T-cell (primary cell): Measurements from ENCODE around the gene TPRG1L. TPM values are rescaled to one million over a fixed set of nuclear protein-coding genes. Genes with fewer than 3 reads are reported as not detected.

Experiments
- ATAC-seq, 4 experiments: fragments of 200-7000 bp in 3 of 4; fragments of 150-1000 bp in 1 of 4; cut with Tn5 transposase; replicated peaks in 1 of 4; 1 replicate in 3 of 4; 2 replicates in 1 of 4; pipeline ENCODE4 v1.10.0; 2021; ENCODE audit warnings: moderate library complexity in 3 of 4, mild to moderate bottlenecking in 2 of 4, moderate number of reproducible peaks in 1 of 4
- CTCF ChIA-PET, 2 donors: fragments of 300-600 bp; sonication (Branson Sonifier 250); formaldehyde crosslinking; loops; one replicate each; lab custom pipeline; 2022; ENCODE audit warnings: antibody characterized with exemption in 2 of 2; lab: Charles Lee
- POLR2A ChIA-PET, 2 donors: fragments of 300-600 bp; sonication (Branson Sonifier 250); formaldehyde crosslinking; loops; one replicate each; lab custom pipeline; 2022; ENCODE audit warnings: antibody characterized with exemption in 2 of 2; lab: Charles Lee
- DNase-seq, 35 experiments: peaks; one replicate each; pipeline versions ENCODE4 v3.0.0 to v3.0.0-alpha.2; 2013 to 2023
- H3K27ac ChIP-seq: one replicate; pipeline ENCODE4 v1.5.1; 2013; ENCODE audit warnings: low read length
- H3K27me3 ChIP-seq, 2 experiments: replicated peaks in 1 of 2; 1 replicate in 1 of 2; 2 replicates in 1 of 2; pipeline versions ENCODE4 v1.6.1 to v1.7.0; 2013; ENCODE audit warnings: low read length in 1 of 2, mixed read lengths in 1 of 2; ENCODE audit not compliant: control insufficient read depth in 2 of 2, insufficient read depth in 2 of 2; ENCODE audit errors: extremely low read depth in 1 of 2
- H3K36me3 ChIP-seq, 2 donors: 1 replicate in 1 of 2; 2 replicates in 1 of 2; pipeline versions ENCODE4 v1.6.1 to v1.7.0; 2013; ENCODE audit warnings: low read length in 1 of 2; ENCODE audit not compliant: control insufficient read depth in 2 of 2, insufficient read depth in 1 of 2; ENCODE audit errors: extremely low read depth in 1 of 2
- H3K4me1 ChIP-seq, 2 experiments: 1 replicate in 1 of 2; 2 replicates in 1 of 2; pipeline versions ENCODE4 v1.6.1 to v1.7.0; 2013; ENCODE audit warnings: low read length in 2 of 2, mixed read lengths in 1 of 2; ENCODE audit not compliant: insufficient read depth in 2 of 2, control insufficient read depth in 1 of 2; ENCODE audit errors: extremely low read depth in 1 of 2
- H3K4me3 ChIP-seq, 2 donors: 1 replicate in 1 of 2; 2 replicates in 1 of 2; pipeline versions ENCODE4 v1.5.1 to v1.7.0; 2013; ENCODE audit warnings: mild to moderate bottlenecking in 2 of 2, low read length in 1 of 2, moderate library complexity in 1 of 2; ENCODE audit not compliant: control insufficient read depth in 1 of 2; ENCODE audit errors: extremely low read depth in 1 of 2
- H3K9me3 ChIP-seq: 2 replicates; pipeline ENCODE4 v1.7.0; 2013
- H3K27ac Mint-ChIP-seq, 2 donors: one replicate each; pipeline ENCODE4 v1.8.0; 2020 to 2021; ENCODE audit warnings: mild to moderate bottlenecking in 2 of 2, mixed read lengths in 2 of 2
- H3K27me3 Mint-ChIP-seq, 2 donors: one replicate each; pipeline ENCODE4 v1.8.0; 2021 to 2022; ENCODE audit warnings: mixed read lengths in 2 of 2
- H3K36me3 Mint-ChIP-seq: one replicate; pipeline ENCODE4 v1.8.0; 2021; ENCODE audit warnings: mixed read lengths
- H3K4me1 Mint-ChIP-seq, 3 donors: one replicate each; pipeline ENCODE4 v1.8.0; 2020 to 2022; ENCODE audit warnings: mixed read lengths in 3 of 3, mild to moderate bottlenecking in 1 of 3
- H3K4me3 Mint-ChIP-seq, 3 donors: one replicate each; pipeline ENCODE4 v1.8.0; 2020 to 2022; ENCODE audit warnings: mild to moderate bottlenecking in 3 of 3, mixed read lengths in 3 of 3, moderate library complexity in 3 of 3
- H3K9me3 Mint-ChIP-seq, 3 donors: one replicate each; pipeline ENCODE4 v1.8.0; 2020 to 2022; ENCODE audit warnings: mixed read lengths in 3 of 3
- WGBS: methylation state at CpG from one replicate; pipeline ENCODE4 v1.1.5; 2013; ENCODE audit warnings: missing lambda C conversion rate; ENCODE audit not compliant: insufficient coverage; 5-methylcytosine and 5-hydroxymethylcytosine counted together
- total RNA-seq, 35 experiments: library from RNA in 6 of 35; stranded (reverse) in 6 of 35; fragments of 120-200 nt in 1 of 35; gene quantifications; one replicate each; pipeline versions ENCODE4 v1.2.1 to v1.2.4 and lab custom pipeline; 2013 to 2026

The TPRG1L gene
- total RNA-seq, 5 donors from 2014 or later (not counting 1 experiment from before 2014, with no cell fraction given), result 36.7 to 48.5 (median 45.4) TPM

- no peaks in the 10 kb centered on the region for H3K9me3 Mint-ChIP-seq
- no peak overlapping the region for H3K4me3 Mint-ChIP-seq
- peaks cover 7 to 12% of the 10 kb centered on the region in 2 donors for H3K27me3 Mint-ChIP-seq
Observed at GRCh38 chr1:3669421-3669821, 44.6 kb downstream of the TPRG1L start.

DNA sequence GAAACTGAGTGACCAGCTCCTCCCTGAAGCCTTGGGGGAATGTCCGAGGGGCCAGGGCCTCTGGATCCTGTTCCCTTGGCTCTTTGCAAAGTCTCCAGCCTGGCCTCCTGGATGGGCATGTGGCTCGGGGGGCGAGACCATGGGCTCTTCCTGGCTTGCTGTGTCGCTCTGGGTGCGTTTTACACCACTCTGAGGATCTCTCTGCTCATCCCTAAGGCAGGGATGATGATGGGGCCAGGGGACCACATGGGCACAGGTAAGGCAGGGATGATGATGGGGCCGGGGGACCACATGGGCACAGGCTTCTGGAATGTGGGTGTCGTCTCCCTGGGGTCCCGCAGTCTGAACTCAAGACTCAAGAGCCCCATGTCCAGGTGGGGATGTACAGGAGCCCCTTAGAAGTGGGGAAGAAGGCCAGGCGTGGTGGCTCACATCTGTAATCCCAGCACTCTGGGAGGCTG, 45.2 kb downstream of the TPRG1L start:
- Histone ChIP-seq H3K9me3 (no peaks in the 10 kb centered on the region), H3K4me1 (peaks cover 0 to 8% of the 10 kb centered on the region in 2 experiments), H3K36me3 (no peaks in the 10 kb centered on the region), H3K27ac (no peak overlapping the region), H3K4me3 (no peak overlapping the region), H3K27me3 (peaks cover 0 to 58% of the 10 kb centered on the region in 2 experiments)
- Mint-ChIP-seq H3K36me3 (no peaks in the 10 kb centered on the region), H3K4me1 (peaks cover 0 to 13% (median 6%) of the 10 kb centered on the region in 3 donors), H3K9me3 (no peaks in the 10 kb centered on the region), H3K4me3 (no peak overlapping the region), H3K27ac (no peak overlapping the region), H3K27me3 (peaks cover 7 to 12% of the 10 kb centered on the region in 2 donors)
- WGBS, result 72% methylated on average over 7 of the region's 9 CpGs
- CTCF ChIA-PET, result no interaction called here
- no peak for ATAC-seq
- DNase-seq, result no peak
- POLR2A ChIA-PET, result no interaction called here

More at GRCh38 chr1:3669421-3669821, 44.6 kb downstream of the TPRG1L start:
- ChIA-PET POLR2A (no interaction called here), CTCF (no interaction called here)
- ATAC-seq (no peak), DNase-seq (no peak)
- Mint-ChIP-seq H3K36me3 (no peaks in the 10 kb centered on the region), H3K4me1 (peaks cover 0 to 13% (median 6%) of the 10 kb centered on the region in 3 donors), H3K27ac (no peak overlapping the region)
- Histone ChIP-seq H3K36me3 (no peaks in the 10 kb centered on the region), H3K27ac (no peak overlapping the region), H3K4me3 (no peak overlapping the region), H3K27me3 (peaks cover 0 to 59% of the 10 kb centered on the region in 2 experiments), H3K4me1 (peaks cover 0 to 8% of the 10 kb centered on the region in 2 experiments), H3K9me3 (no peaks in the 10 kb centered on the region)
- 81% methylated on average over 14 of the region's 14 CpGs for WGBS

GRCh38 chr1:3670823-3671265, 46.0 kb downstream of the TPRG1L start:
- Histone ChIP-seq H3K4me3 (no peak overlapping the region), H3K27me3 (peaks cover 0 to 62% of the 10 kb centered on the region in 2 experiments), H3K4me1 (peaks cover 0 to 8% of the 10 kb centered on the region in 2 experiments), H3K36me3 (no peaks in the 10 kb centered on the region), H3K9me3 (no peaks in the 10 kb centered on the region), H3K27ac (no peak overlapping the region)
- WGBS, result 83% methylated on average over 15 of the region's 15 CpGs
- POLR2A ChIA-PET, result no interaction called here
- H3K27me3 Mint-ChIP-seq, result peaks cover 7 to 15% of the 10 kb centered on the region in 2 donors
- no peak overlapping the region for H3K4me3 Mint-ChIP-seq
- ATAC-seq (no peak), DNase-seq (no peak)
- no peaks in the 10 kb centered on the region for H3K36me3 Mint-ChIP-seq
- CTCF ChIA-PET, result no interaction called here
- no peaks in the 10 kb centered on the region for H3K9me3 Mint-ChIP-seq
- H3K4me1 Mint-ChIP-seq, result peaks cover 0 to 13% (median 6%) of the 10 kb centered on the region in 3 donors
- no peak overlapping the region for H3K27ac Mint-ChIP-seq

DNA sequence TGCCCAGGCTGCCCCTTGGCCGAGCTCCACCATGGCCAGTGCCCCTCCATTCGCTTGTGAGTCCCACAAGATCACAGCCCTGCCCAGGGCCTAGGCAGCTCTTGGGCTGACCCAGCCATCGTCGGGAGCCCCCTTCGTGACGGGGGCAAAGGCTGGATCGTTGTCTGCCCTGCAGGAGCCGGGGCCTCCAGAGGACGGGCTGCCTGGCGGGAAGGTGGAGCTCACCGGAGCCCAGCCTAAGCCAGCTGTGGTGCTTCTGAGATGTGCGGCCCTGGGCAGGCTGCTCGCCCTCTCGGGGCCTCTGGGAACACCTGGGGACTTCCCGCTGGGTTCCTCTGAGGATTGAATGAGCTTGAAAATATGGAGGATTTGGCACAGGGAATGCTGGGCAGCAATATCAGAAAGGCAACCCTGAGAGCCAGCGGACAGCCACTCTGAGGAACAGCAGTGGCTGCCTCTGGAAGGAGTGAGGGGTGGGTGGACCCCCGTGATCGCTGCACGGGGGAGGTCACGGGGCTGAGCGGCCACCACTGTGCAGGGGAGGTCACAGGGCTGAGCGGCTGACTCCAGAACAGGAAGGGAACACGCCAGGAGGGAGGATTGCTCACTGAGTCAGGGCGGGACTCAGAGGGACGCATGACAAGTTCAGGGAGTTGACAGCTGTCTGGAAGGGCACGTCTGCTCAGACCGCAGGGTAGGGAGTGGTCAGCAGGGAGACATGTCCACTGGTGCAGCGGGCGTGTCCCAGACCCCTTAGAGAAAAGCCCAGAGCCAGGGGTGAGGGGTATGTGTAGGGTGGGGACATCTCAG, 46.8 kb downstream of the TPRG1L start:
- ChIA-PET POLR2A (interaction anchor here in 1 of 2 donors (0.6 kb wide), 1 partner anchor 56 kb away, joined by 4 read pairs; no protein-coding TSS in a partner anchor), CTCF (no interaction called here)
- Mint-ChIP-seq H3K27ac (no peak overlapping the region), H3K9me3 (no peaks in the 10 kb centered on the region), H3K4me3 (no peak overlapping the region), H3K4me1 (peaks cover 0 to 10% (median 6%) of the 10 kb centered on the region in 3 donors), H3K36me3 (no peaks in the 10 kb centered on the region), H3K27me3 (peaks cover 7 to 15% of the 10 kb centered on the region in 2 donors)
- H3K27ac ChIP-seq, result no peak overlapping the region
- H3K4me1 ChIP-seq, result peaks cover 0 to 12% of the 10 kb centered on the region in 2 experiments
- no peak overlapping the region for H3K4me3 ChIP-seq
- peaks cover 0 to 60% of the 10 kb centered on the region in 2 experiments for H3K27me3 ChIP-seq
- ATAC-seq, result no peak
- no peak for DNase-seq
- H3K9me3 ChIP-seq, result no peaks in the 10 kb centered on the region
- 81% methylated on average over 28 of the region's 29 CpGs for WGBS
- H3K36me3 ChIP-seq, result no peaks in the 10 kb centered on the region

DNA sequence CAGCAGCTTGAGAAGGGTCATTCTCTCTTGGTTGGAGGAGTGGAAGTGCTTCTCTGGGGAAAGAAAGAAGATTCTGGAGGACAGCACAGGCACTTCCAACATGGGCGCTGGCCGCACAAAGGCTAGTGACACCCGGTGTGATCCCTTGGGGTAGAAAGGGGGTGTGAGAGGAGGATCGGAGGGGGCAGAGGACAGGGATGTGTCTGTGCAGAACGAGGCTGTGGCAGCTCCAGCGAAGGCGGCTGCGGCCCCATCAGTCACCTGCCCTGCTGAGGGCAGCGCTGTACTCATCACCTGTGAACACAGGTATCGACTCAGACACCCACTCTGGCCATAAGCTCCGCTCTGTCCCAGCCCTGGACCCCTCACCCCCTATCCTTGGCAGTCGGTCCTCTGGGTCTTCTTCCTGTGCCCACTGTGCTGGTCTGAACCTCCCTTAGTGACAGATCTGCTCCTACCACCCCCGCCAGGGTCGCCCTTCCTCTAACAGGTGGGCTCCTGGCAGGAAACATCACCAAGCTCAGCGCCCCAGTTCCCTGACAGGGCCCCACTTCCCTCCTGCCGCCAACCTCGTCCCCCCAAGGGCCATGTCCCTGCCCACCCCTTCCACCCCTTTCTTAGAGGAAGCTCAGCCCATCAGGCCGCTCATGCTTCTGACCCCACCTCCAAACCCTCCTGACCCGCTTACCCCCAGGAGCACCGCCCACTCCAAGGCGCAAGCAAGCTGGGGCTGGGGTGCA, 47.6 kb downstream of the TPRG1L start:
- no peak overlapping the region for H3K4me3 ChIP-seq
- no peak for DNase-seq

GRCh38 chr1:3672971-3673361, 48.2 kb downstream of the TPRG1L start:
- H3K36me3 Mint-ChIP-seq, result no peaks in the 10 kb centered on the region
- H3K9me3 ChIP-seq, result no peaks in the 10 kb centered on the region
- H3K4me3 ChIP-seq, result no peak overlapping the region
- ATAC-seq, result no peak
- POLR2A ChIA-PET, result no interaction called here
- H3K27ac Mint-ChIP-seq, result no peak overlapping the region
- no peak overlapping the region for H3K27ac ChIP-seq
- no peaks in the 10 kb centered on the region for H3K9me3 Mint-ChIP-seq
- DNase-seq, result no peak
- 94% methylated on average over 15 of the region's 17 CpGs for WGBS
- H3K4me1 Mint-ChIP-seq, result peaks cover 4 to 17% (median 6%) of the 10 kb centered on the region in 3 donors
- no peak overlapping the region for H3K4me3 Mint-ChIP-seq
- peaks cover 4 to 11% of the 10 kb centered on the region in 2 donors for H3K27me3 Mint-ChIP-seq
- CTCF ChIA-PET, result no interaction called here
- no peaks in the 10 kb centered on the region for H3K36me3 ChIP-seq
- peaks cover 0 to 53% of the 10 kb centered on the region in 2 experiments for H3K27me3 ChIP-seq
- H3K4me1 ChIP-seq, result peaks cover 0 to 22% of the 10 kb centered on the region in 2 experiments

More for the DNA sequence above, 47.6 kb downstream of the TPRG1L start:
- H3K9me3 ChIP-seq, result no peaks in the 10 kb centered on the region
- Mint-ChIP-seq H3K27ac (no peak overlapping the region), H3K27me3 (peaks cover 4 to 12% of the 10 kb centered on the region in 2 donors), H3K9me3 (no peaks in the 10 kb centered on the region), H3K4me1 (peaks cover 0 to 11% (median 6%) of the 10 kb centered on the region in 3 donors), H3K36me3 (no peaks in the 10 kb centered on the region), H3K4me3 (no peak overlapping the region)
- ChIA-PET CTCF (no interaction called here), POLR2A (no interaction called here)
- 75% methylated on average over 19 of the region's 21 CpGs for WGBS
- peaks cover 0 to 20% of the 10 kb centered on the region in 2 experiments for H3K4me1 ChIP-seq
- ATAC-seq, result no peak
- H3K36me3 ChIP-seq, result no peaks in the 10 kb centered on the region
- peaks cover 0 to 56% of the 10 kb centered on the region in 2 experiments for H3K27me3 ChIP-seq
- no peak overlapping the region for H3K27ac ChIP-seq
